Fibroblast of pulmonary artery (primary cell): Measurements from ENCODE around the gene ZC2HC1B.

Experiments
- DNase-seq: peaks from one replicate; pipeline ENCODE4 v3.0.0-alpha.2; 2010; ENCODE audit warnings: low read depth
- H3K4me3 ChIP-seq: replicated peaks from 2 replicates; pipeline ENCODE4 v1.5.1; 2011; ENCODE audit warnings: low read depth, mild to moderate bottlenecking, control low read depth, low read length, moderate library complexity
- TF ChIP-seq, protein P1 (sequence below): IDR thresholded peaks from 2 replicates; pipeline ENCODE4 v1.5.1; 2011; ENCODE audit warnings: mild to moderate bottlenecking, control low read depth, low read length, inconsistent platforms; ENCODE audit errors: missing control alignments

ZC2HC1B gene

DNA sequence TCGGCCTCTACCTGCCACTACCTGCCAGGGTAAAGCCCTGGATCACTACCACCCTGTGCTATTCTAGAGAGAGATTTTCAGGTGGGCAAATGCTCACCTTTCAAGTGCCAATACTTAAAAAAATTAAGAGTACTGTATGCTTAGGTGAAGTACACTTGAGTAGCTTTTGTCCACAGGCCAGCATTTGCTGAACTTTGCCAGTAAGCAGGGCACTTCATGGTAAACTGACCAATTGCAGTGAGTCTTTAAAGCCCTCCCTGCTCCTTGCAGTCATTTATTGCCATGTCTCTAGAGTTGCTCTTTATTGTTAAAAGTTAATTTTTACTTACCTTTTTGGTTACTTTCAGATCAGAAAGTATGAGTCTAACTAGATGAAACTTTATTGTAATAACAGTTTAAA is 85.3 kb downstream of the ZC2HC1B start:
- no peak for DNase-seq
- no peak overlapping the region for H3K4me3 ChIP-seq
- TF ChIP-seq, protein P1, sequence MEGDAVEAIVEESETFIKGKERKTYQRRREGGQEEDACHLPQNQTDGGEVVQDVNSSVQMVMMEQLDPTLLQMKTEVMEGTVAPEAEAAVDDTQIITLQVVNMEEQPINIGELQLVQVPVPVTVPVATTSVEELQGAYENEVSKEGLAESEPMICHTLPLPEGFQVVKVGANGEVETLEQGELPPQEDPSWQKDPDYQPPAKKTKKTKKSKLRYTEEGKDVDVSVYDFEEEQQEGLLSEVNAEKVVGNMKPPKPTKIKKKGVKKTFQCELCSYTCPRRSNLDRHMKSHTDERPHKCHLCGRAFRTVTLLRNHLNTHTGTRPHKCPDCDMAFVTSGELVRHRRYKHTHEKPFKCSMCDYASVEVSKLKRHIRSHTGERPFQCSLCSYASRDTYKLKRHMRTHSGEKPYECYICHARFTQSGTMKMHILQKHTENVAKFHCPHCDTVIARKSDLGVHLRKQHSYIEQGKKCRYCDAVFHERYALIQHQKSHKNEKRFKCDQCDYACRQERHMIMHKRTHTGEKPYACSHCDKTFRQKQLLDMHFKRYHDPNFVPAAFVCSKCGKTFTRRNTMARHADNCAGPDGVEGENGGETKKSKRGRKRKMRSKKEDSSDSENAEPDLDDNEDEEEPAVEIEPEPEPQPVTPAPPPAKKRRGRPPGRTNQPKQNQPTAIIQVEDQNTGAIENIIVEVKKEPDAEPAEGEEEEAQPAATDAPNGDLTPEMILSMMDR = no peak

DNA sequence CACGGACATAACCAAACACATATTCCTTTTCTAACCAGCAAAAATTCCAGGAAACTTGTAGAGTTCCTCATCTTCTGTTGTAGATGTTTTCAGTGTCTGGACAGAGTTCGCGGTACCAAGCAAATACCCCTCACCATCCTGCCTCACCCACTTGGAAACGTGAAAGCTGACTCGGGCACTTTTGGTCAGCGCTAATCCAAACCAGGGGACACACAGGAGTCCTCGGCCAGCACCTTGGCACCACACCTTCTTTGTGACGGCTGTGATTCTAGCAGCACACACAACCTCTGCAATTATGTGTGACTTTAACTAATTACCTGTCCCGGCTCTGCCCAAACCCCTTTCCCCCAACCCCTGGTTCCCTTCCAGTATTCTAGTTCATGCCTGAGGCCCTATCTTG is 85.7 kb downstream of the ZC2HC1B start:
- TF ChIP-seq, protein P1 = no peak
- no peak for DNase-seq
- no peak overlapping the region for H3K4me3 ChIP-seq

GRCh38 chr6:143950875-143951274 is 86.6 kb downstream of the ZC2HC1B start:
- TF ChIP-seq, protein P1 = no peak
- no peak overlapping the region for H3K4me3 ChIP-seq
- DNase-seq = no peak

- no peak overlapping the region for H3K4me3 ChIP-seq
- TF ChIP-seq, protein P1 = no peak
- no peak for DNase-seq
Observed at GRCh38 chr6:143952060-143952778, 87.9 kb downstream of the ZC2HC1B start.

DNA sequence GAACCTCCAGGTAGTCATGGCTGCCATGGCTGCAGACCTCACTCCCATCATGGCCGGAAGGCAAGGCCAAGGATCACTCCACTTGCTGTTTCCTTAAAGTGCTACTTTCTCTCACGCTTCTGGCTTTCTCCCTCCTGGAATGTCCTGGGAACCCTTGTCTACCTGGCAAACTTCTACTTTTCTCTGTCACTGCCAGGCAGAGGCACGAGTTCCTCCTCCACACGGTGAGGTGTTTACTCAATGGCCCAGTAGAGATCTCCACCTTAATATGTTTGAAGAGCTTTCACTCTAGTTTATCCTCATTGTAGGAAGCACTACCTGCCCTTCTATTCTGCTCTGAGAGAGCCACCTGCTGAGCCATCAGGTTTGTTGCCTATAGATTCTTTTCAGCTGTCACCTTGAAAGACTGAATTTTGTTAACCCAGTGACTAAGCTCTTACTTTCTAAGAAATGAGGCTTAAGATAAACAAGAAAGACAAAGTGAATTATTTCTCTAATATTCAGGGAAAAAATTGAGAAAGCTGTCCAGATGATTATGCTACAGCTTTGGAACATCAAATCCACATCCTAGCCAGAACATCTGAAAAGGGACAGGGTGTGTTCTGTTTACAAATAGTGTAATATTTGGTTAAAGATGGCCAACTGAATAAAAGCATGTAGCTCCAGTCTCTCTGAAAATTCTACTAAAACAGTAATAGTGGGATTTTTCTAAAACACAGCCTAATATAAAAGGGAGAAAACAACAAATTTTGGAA is 88.8 kb downstream of the ZC2HC1B start:
- no peak for DNase-seq
- H3K4me3 ChIP-seq = no peak overlapping the region
- TF ChIP-seq, protein P1 = no peak

DNA sequence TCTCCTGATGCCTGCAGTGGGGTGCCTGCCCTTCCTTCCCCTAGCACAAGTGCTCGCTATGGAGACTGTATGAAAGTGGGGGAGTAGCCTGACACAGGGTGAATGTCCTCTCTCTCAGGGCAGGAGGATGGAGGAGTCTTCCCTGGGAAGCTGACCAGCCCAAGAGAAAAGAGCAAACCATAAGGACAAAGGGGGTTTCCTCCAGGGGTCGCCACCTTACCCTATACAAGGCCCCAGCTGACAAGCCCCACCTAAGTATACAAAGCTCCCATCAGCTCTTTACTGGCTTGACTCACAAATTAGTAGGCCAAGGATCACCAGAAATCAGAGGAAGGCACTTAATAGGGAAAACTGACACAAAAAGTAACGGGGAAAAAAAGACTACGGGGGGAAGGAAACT is 89.6 kb downstream of the ZC2HC1B start:
- no peak overlapping the region for H3K4me3 ChIP-seq
- no peak for DNase-seq
- TF ChIP-seq, protein P1 = no peak
